H9 (cell line): Measurements from ENCODE around the gene TMEM116. TPM values are rescaled to one million over a fixed set of nuclear protein-coding genes. Genes with fewer than 3 reads are reported as not detected.
A peak's percentile ranks its signal among the peaks of the same experiment; 100 is the strongest.

Experiments used
- DNase-seq: peaks from one replicate; pipeline ENCODE4 v3.0.0-alpha.2; 2017
- H2AFZ ChIP-seq: one replicate; pipeline ENCODE4 v1.6.1; 2013; ENCODE audit warnings: mild to moderate bottlenecking, low read length, control low read depth, moderate library complexity
- H2AK5ac ChIP-seq: 2 replicates; pipeline ENCODE4 v1.6.1; 2013; ENCODE audit warnings: low read length, control low read depth, mixed read lengths; ENCODE audit not compliant: insufficient read length
- H2BK120ac ChIP-seq: one replicate; pipeline ENCODE4 v1.6.1; 2013; ENCODE audit warnings: low read depth, mild to moderate bottlenecking, low read length, control low read depth, inconsistent platforms; ENCODE audit not compliant: poor library complexity, severe bottlenecking
- H2BK12ac ChIP-seq: 2 replicates; pipeline ENCODE4 v1.6.1; 2013; ENCODE audit warnings: low read length, control low read depth, mixed read lengths, low read depth; ENCODE audit not compliant: insufficient read length
- H2BK15ac ChIP-seq: 2 replicates; pipeline ENCODE4 v1.6.1; 2013; ENCODE audit warnings: low read depth, low read length, control low read depth
- H2BK20ac ChIP-seq: one replicate; pipeline ENCODE4 v1.6.1; 2013; ENCODE audit warnings: low read depth, mild to moderate bottlenecking, low read length, control low read depth, inconsistent platforms; ENCODE audit not compliant: poor library complexity, severe bottlenecking
- H2BK5ac ChIP-seq: 2 replicates; pipeline ENCODE4 v1.6.1; 2013; ENCODE audit warnings: low read length, control low read depth, mixed read lengths; ENCODE audit not compliant: insufficient read length
- H3K14ac ChIP-seq: 2 replicates; pipeline ENCODE4 v1.6.1; 2013; ENCODE audit warnings: low read length, control low read depth; ENCODE audit not compliant: insufficient read depth
- H3K18ac ChIP-seq: 2 replicates; pipeline ENCODE4 v1.6.1; 2013; ENCODE audit warnings: low read depth, mild to moderate bottlenecking, mixed read lengths, low read length, control low read depth; ENCODE audit not compliant: insufficient read length
- H3K23ac ChIP-seq: 2 replicates; pipeline ENCODE4 v1.6.1; 2013; ENCODE audit warnings: low read length, control low read depth, mixed read lengths, low read depth; ENCODE audit not compliant: insufficient read length
- H3K23me2 ChIP-seq: 2 replicates; pipeline ENCODE4 v1.6.1; 2013; ENCODE audit warnings: low read depth, mild to moderate bottlenecking, mixed read lengths, low read length, control low read depth; ENCODE audit not compliant: insufficient read length, poor library complexity, severe bottlenecking
- H3K27ac ChIP-seq: 2 replicates; pipeline ENCODE4 v1.5.1; 2013; ENCODE audit warnings: low read length, control low read depth, mixed read lengths, low read depth; ENCODE audit not compliant: insufficient read length
- H3K27me3 ChIP-seq: 2 replicates; pipeline ENCODE4 v1.6.1; 2013; ENCODE audit warnings: low read length, control low read depth, inconsistent platforms; ENCODE audit not compliant: insufficient read depth
- H3K4ac ChIP-seq: 2 replicates; pipeline ENCODE4 v1.6.1; 2013; ENCODE audit warnings: low read depth, mild to moderate bottlenecking, control low read depth, inconsistent platforms, low read length, moderate library complexity
- H3K4me1 ChIP-seq: 2 replicates; pipeline ENCODE4 v1.6.1; 2013; ENCODE audit warnings: low read length, control low read depth, inconsistent platforms; ENCODE audit not compliant: insufficient read depth
- H3K4me2 ChIP-seq: 2 replicates; pipeline ENCODE4 v1.6.1; 2013; ENCODE audit warnings: low read length, control low read depth, mixed read lengths; ENCODE audit not compliant: insufficient read length, insufficient read depth
- H3K56ac ChIP-seq: 2 replicates; pipeline ENCODE4 v1.6.1; 2013; ENCODE audit warnings: low read depth, mild to moderate bottlenecking, mixed read lengths, low read length, control low read depth; ENCODE audit not compliant: insufficient read length
- H3K79me1 ChIP-seq: 2 replicates; pipeline ENCODE4 v1.6.1; 2013; ENCODE audit warnings: low read depth, mild to moderate bottlenecking, moderate library complexity, low read length, control low read depth, inconsistent platforms; ENCODE audit not compliant: insufficient read depth, poor library complexity, severe bottlenecking
- H3K79me2 ChIP-seq: 2 replicates; pipeline ENCODE4 v1.6.1; 2013; ENCODE audit warnings: low read length, control low read depth, inconsistent platforms; ENCODE audit not compliant: insufficient read depth
- H3K9ac ChIP-seq: 2 replicates; pipeline ENCODE4 v1.6.1; 2013; ENCODE audit warnings: low read length, control low read depth, mixed read lengths; ENCODE audit not compliant: insufficient read length; ENCODE audit errors: extremely low read depth
- H3K9me3 ChIP-seq: one replicate; pipeline ENCODE4 v1.6.1; 2013; ENCODE audit warnings: low read depth, low read length, inconsistent platforms; ENCODE audit not compliant: control insufficient read depth
- H3T11ph ChIP-seq: one replicate; pipeline ENCODE4 v1.6.1; 2013; ENCODE audit warnings: mild to moderate bottlenecking, low read length, control low read depth, inconsistent platforms
- H4K20me1 ChIP-seq: one replicate; pipeline ENCODE4 v1.6.1; 2013; ENCODE audit not compliant: control insufficient read depth, insufficient read length, insufficient read depth
- H4K5ac ChIP-seq: 2 replicates; pipeline ENCODE4 v1.6.1; 2013; ENCODE audit warnings: low read depth, mild to moderate bottlenecking, mixed read lengths, low read length, control low read depth; ENCODE audit not compliant: insufficient read length
- H4K8ac ChIP-seq: replicated peaks from 2 replicates; pipeline ENCODE4 v1.6.1; 2013; ENCODE audit warnings: low read length, control low read depth, mixed read lengths, low read depth; ENCODE audit not compliant: insufficient read length
- H4K91ac ChIP-seq: 2 replicates; pipeline ENCODE4 v1.6.1; 2013; ENCODE audit warnings: low read depth, mild to moderate bottlenecking, moderate library complexity, mixed read lengths, low read length, control low read depth; ENCODE audit not compliant: insufficient read length
- H3K27ac Mint-ChIP-seq, 3 experiments: 2 replicates in 2 of 3; 3 replicates in 1 of 3; pipeline ENCODE4 v1.8.0; 2020 to 2021; ENCODE audit warnings: mixed read lengths in 3 of 3, mild to moderate bottlenecking in 1 of 3, moderate library complexity in 1 of 3
- H3K27me3 Mint-ChIP-seq: 2 replicates; pipeline ENCODE4 v1.8.0; 2021; ENCODE audit warnings: low read depth, mild to moderate bottlenecking, moderate library complexity, mixed read lengths
- H3K36me3 Mint-ChIP-seq, 3 experiments: 2 replicates in 2 of 3; 3 replicates in 1 of 3; pipeline ENCODE4 v1.8.0; 2020 to 2021; ENCODE audit warnings: low read depth in 3 of 3, mixed read lengths in 3 of 3; ENCODE audit not compliant: insufficient read depth in 1 of 3
- H3K4me1 Mint-ChIP-seq, 2 experiments: 2 replicates each; pipeline ENCODE4 v1.8.0; 2020; ENCODE audit warnings: mixed read lengths in 2 of 2
- H3K4me3 Mint-ChIP-seq, 2 experiments: 2 replicates in 1 of 2; 3 replicates in 1 of 2; pipeline ENCODE4 v1.8.0; 2020 to 2021; ENCODE audit warnings: mild to moderate bottlenecking in 2 of 2, mixed read lengths in 2 of 2, moderate library complexity in 1 of 2
- H3K9me3 Mint-ChIP-seq, 2 experiments: 2 replicates in 1 of 2; 3 replicates in 1 of 2; pipeline ENCODE4 v1.8.0; 2020; ENCODE audit warnings: mild to moderate bottlenecking in 2 of 2, mixed read lengths in 2 of 2, moderate library complexity in 1 of 2
- WGBS: extraction: QIAGEN DNeasy Blood & Tissue Kit; methylation state at CpG from one replicate; pipeline ENCODE4 v1.1.7; 2013; ENCODE audit warnings: missing lambda C conversion rate, low lambda C conversion rate, mixed read lengths; ENCODE audit not compliant: insufficient read length; ENCODE audit errors: extremely low coverage; 5-methylcytosine and 5-hydroxymethylcytosine counted together
- total RNA-seq: library from RNA; stranded (reverse); gene quantifications from 2 replicates; pipeline ENCODE4 v1.2.1, GENCODE V29; 2021
- TF ChIP-seq, protein P1 (sequence below): fragments of 200-600 bp; sonication (generic); conservative IDR thresholded peaks from 3 replicates; pipeline ENCODE4 v1.8.0; 2021; ENCODE audit warnings: antibody characterized with exemption, mild to moderate bottlenecking

The TMEM116 gene
- total RNA-seq, 1 experiment from 2014 or later: 10.8 TPM

DNA sequence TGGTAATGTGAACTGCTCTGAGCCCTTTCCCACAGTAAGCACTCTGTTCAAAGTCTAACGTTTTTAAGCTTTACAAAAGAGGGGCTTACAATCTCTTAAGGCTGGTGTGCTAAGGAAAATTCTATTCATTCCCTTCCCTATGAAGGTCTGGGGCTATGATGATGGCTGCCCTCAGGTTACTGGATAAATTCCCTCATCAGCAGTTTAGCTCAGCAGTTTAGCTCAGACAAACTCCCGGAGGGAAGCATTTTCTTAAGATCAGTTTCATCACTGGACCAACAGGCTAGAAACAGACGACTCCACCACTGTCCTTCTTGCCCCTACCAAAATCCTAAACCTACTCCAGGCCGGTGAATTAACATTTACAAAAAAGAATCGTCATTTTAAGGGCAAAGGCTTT, 19.3 kb upstream of the TMEM116 start:
- Histone ChIP-seq H3K79me2 (no peaks in the 10 kb centered on the region), H3K18ac (no peak overlapping the region), H2BK12ac (no peak overlapping the region), H4K5ac (no peak overlapping the region), H3K23ac (no peak overlapping the region), H3K56ac (no peak overlapping the region), H3K27ac (no peak overlapping the region), H3T11ph (no peak overlapping the region), H3K27me3 (no peaks in the 10 kb centered on the region), H2BK15ac (no peak overlapping the region), H2BK20ac (no peak overlapping the region), H4K8ac (no peak overlapping the region), H3K9ac (no peak overlapping the region), H2AFZ (no peak overlapping the region), H3K9me3 (no peaks in the 10 kb centered on the region), H4K91ac (no peak overlapping the region), H3K4me2 (no peak overlapping the region), H4K20me1 (no peaks in the 10 kb centered on the region), H2AK5ac (no peak overlapping the region), H3K4me1 (no peaks in the 10 kb centered on the region), H3K14ac (no peak overlapping the region), H3K23me2 (no peaks in the 10 kb centered on the region), H3K4ac (no peak overlapping the region), H3K79me1 (no peaks in the 10 kb centered on the region), H2BK120ac (no peak overlapping the region), H2BK5ac (no peak overlapping the region)
- no peak for DNase-seq
- Mint-ChIP-seq H3K27ac (peak overlapping the region; percentile 22 to 31 (median 23); a peak in 2 of 7 replicates), H3K9me3 (no peaks in the 10 kb centered on the region), H3K27me3 (no peaks in the 10 kb centered on the region), H3K4me3 (no peak overlapping the region), H3K36me3 (peaks cover 31 to 76% (median 64%) of the 10 kb centered on the region in 3 experiments; a peak in 6 of 7 replicates), H3K4me1 (peaks cover 15 to 24% of the 10 kb centered on the region in 2 experiments)
- WGBS: no CpG with 5 or more reads among the region's 5 CpGs
- TF ChIP-seq, protein P1, sequence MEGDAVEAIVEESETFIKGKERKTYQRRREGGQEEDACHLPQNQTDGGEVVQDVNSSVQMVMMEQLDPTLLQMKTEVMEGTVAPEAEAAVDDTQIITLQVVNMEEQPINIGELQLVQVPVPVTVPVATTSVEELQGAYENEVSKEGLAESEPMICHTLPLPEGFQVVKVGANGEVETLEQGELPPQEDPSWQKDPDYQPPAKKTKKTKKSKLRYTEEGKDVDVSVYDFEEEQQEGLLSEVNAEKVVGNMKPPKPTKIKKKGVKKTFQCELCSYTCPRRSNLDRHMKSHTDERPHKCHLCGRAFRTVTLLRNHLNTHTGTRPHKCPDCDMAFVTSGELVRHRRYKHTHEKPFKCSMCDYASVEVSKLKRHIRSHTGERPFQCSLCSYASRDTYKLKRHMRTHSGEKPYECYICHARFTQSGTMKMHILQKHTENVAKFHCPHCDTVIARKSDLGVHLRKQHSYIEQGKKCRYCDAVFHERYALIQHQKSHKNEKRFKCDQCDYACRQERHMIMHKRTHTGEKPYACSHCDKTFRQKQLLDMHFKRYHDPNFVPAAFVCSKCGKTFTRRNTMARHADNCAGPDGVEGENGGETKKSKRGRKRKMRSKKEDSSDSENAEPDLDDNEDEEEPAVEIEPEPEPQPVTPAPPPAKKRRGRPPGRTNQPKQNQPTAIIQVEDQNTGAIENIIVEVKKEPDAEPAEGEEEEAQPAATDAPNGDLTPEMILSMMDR: no peak
